Liver (tissue), 9 donors: ENCODE results near the gene ELL2. TPM values are rescaled to one million over a fixed set of nuclear protein-coding genes. Genes with fewer than 3 reads are reported as not detected.

Experiments used
- DNase-seq: peaks from one replicate; pipeline ENCODE4 v3.0.0-alpha.2; 2017; ENCODE audit warnings: low spot score
- H3K27ac ChIP-seq, 2 donors: one replicate each; pipeline ENCODE4 v1.7.0; 2013; ENCODE audit warnings: inconsistent platforms in 2 of 2, low read length in 2 of 2, control low read depth in 1 of 2, low read depth in 1 of 2, mild to moderate bottlenecking in 1 of 2
- H3K27me3 ChIP-seq, 4 donors: one replicate each; pipeline versions ENCODE4 v1.6.1 to v1.7.0; 2013; ENCODE audit warnings: low read length in 3 of 4, inconsistent platforms in 1 of 4, mild to moderate bottlenecking in 1 of 4, moderate library complexity in 1 of 4; ENCODE audit not compliant: control insufficient read depth in 4 of 4, insufficient read depth in 4 of 4
- H3K36me3 ChIP-seq, 4 donors: one replicate each; pipeline versions ENCODE4 v1.6.1 to v1.7.0; 2013; ENCODE audit warnings: low read length in 3 of 4, mild to moderate bottlenecking in 3 of 4, low read depth in 1 of 4, moderate library complexity in 1 of 4; ENCODE audit not compliant: control insufficient read depth in 4 of 4, insufficient read depth in 3 of 4
- H3K4me1 ChIP-seq, 4 donors: one replicate each; pipeline versions ENCODE4 v1.6.1 to v1.7.0; 2013; ENCODE audit warnings: low read length in 3 of 4, mild to moderate bottlenecking in 3 of 4, moderate library complexity in 1 of 4; ENCODE audit not compliant: control insufficient read depth in 4 of 4, insufficient read depth in 4 of 4
- H3K4me3 ChIP-seq, 3 donors: one replicate each; pipeline versions ENCODE4 v1.6.1 to v1.7.0; 2013; ENCODE audit warnings: low read length in 3 of 3, control low read depth in 1 of 3, low read depth in 1 of 3, mild to moderate bottlenecking in 1 of 3
- H3K9ac ChIP-seq, 2 donors: one replicate each; pipeline ENCODE4 v1.7.0; 2013; ENCODE audit warnings: low read length in 2 of 2, mild to moderate bottlenecking in 2 of 2, moderate library complexity in 2 of 2, control low read depth in 1 of 2, low read depth in 1 of 2
- H3K9me3 ChIP-seq, 4 donors: one replicate each; pipeline versions ENCODE4 v1.6.1 to v1.7.0; 2013; ENCODE audit warnings: low read length in 3 of 4; ENCODE audit not compliant: control insufficient read depth in 4 of 4
- ATF3 ChIP-seq: IDR thresholded peaks from 2 replicates; pipeline ENCODE4 v1.6.1; 2016; ENCODE audit warnings: antibody characterized with exemption
- CTCF ChIP-seq: fragments of 150-350 bp; IDR thresholded peaks from 2 replicates; pipeline ENCODE4 v1.5.1; 2017; ENCODE audit warnings: improper control_type of control experiment, low read depth, low read length; ENCODE audit not compliant: missing input control
- EGR1 ChIP-seq, 2 donors: IDR thresholded peaks; 2 replicates each; pipeline ENCODE4 v1.6.1; 2016 to 2018; ENCODE audit warnings: antibody characterized with exemption in 2 of 2, low read depth in 2 of 2
- FOXA1 ChIP-seq: IDR thresholded peaks from 2 replicates; pipeline ENCODE4 v1.6.1; 2016; ENCODE audit warnings: antibody characterized with exemption
- FOXA2 ChIP-seq: IDR thresholded peaks from 2 replicates; pipeline ENCODE4 v1.6.1; 2016; ENCODE audit warnings: antibody characterized with exemption
- GABPA ChIP-seq, 2 donors: IDR thresholded peaks in 1 of 2; conservative IDR thresholded peaks in 1 of 2; 2 replicates each; pipeline ENCODE4 v1.6.1; 2016; ENCODE audit warnings: antibody characterized with exemption in 2 of 2, mild to moderate bottlenecking in 1 of 2, moderate library complexity in 1 of 2
- HNF4A ChIP-seq, 2 donors: conservative IDR thresholded peaks; 2 replicates each; pipeline ENCODE4 v1.6.1; 2016; ENCODE audit warnings: antibody characterized with exemption in 2 of 2, mild to moderate bottlenecking in 2 of 2
- HNF4G ChIP-seq: IDR thresholded peaks from 2 replicates; pipeline ENCODE4 v1.6.1; 2016; ENCODE audit warnings: antibody characterized with exemption
- JUND ChIP-seq, 2 donors: IDR thresholded peaks; 2 replicates each; pipeline ENCODE4 v1.6.1; 2016; ENCODE audit warnings: antibody characterized with exemption in 2 of 2
- MAX ChIP-seq: IDR thresholded peaks from 2 replicates; pipeline ENCODE4 v1.6.1; 2016; ENCODE audit warnings: antibody characterized with exemption
- NR2F2 ChIP-seq: IDR thresholded peaks from 2 replicates; pipeline ENCODE4 v1.6.1; 2016; ENCODE audit warnings: antibody characterized with exemption
- RAD21 ChIP-seq, 2 donors: IDR thresholded peaks; 2 replicates each; pipeline ENCODE4 v1.6.1; 2016; ENCODE audit warnings: antibody characterized with exemption in 2 of 2, mild to moderate bottlenecking in 2 of 2
- REST ChIP-seq: IDR thresholded peaks from 2 replicates; pipeline ENCODE4 v1.6.1; 2016; ENCODE audit warnings: antibody characterized with exemption, mild to moderate bottlenecking
- RXRA ChIP-seq, 2 donors: IDR thresholded peaks; 2 replicates each; pipeline ENCODE4 v1.6.1; 2017 to 2018; ENCODE audit warnings: antibody characterized with exemption in 2 of 2, mild to moderate bottlenecking in 1 of 2
- SP1 ChIP-seq: IDR thresholded peaks from 2 replicates; pipeline ENCODE4 v1.6.1; 2018; ENCODE audit warnings: antibody characterized with exemption, mild to moderate bottlenecking
- TAF1 ChIP-seq: conservative IDR thresholded peaks from 2 replicates; pipeline ENCODE4 v1.6.1; 2016; ENCODE audit warnings: antibody characterized with exemption, mild to moderate bottlenecking
- YY1 ChIP-seq: IDR thresholded peaks from 2 replicates; pipeline ENCODE4 v1.6.1; 2016; ENCODE audit warnings: antibody characterized with exemption, mild to moderate bottlenecking
- WGBS: extraction: QIAGEN DNeasy Blood & Tissue Kit; methylation state at CpG from one replicate; pipeline ENCODE4 v1.1.7; 2013; 5-methylcytosine and 5-hydroxymethylcytosine counted together
- polyA plus RNA-seq, 2 donors: library from polyadenylated mRNA; stranded (reverse) in 1 of 2; unstranded in 1 of 2; fragments of 200-250 nt in 1 of 2; fragments of >200 nt in 1 of 2; fragmentation: Nextera tagmentation in 1 of 2; extraction: Ambion mirVana in 1 of 2; gene quantifications; one replicate each; pipeline versions ENCODE4 v1.2.1 to v1.2.3, GENCODE V29; 2013 to 2015
- total RNA-seq, 2 donors: library from RNA; depleted of rRNA; stranded (reverse); fragments of >200 nt; gene quantifications; one replicate each; pipeline ENCODE4 v1.2.3, GENCODE V29; 2014
- TF ChIP-seq, protein P1 (sequence below): IDR thresholded peaks from 2 replicates; pipeline ENCODE4 v1.6.1; 2016; ENCODE audit warnings: antibody characterized with exemption
- donor health status: healthy.
- donor health status: healthy.
- donor health status: healthy.
- donor health status: healthy.
- donor health status: healthy.

The ELL2 gene
- total and polyA plus RNA-seq, 4 donors, result 21.0 to 64.5 (median 45.9) TPM

DNA sequence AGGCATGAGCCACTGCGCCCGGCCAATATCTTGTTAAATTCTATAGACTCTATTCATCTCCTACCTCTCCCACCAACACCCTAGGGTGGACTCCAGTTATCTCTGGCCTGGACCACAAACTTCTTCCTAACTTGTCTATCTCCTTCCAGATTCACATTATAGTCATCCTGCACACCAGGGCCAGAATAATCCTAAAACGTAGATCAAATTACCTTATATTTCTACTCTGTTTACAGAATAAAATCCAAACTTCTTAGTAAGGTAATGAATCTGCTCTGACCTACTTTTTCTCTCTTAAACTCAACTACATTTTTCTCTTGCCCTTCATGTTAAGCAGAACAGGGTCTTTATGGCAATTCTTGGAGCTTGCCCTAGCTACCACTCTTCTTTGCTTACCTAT is 6.9 kb downstream of the ELL2 start:
- Histone ChIP-seq H3K9ac (no peak overlapping the region), H3K36me3 (peaks cover 4 to 10% (median 4%) of the 10 kb centered on the region in 4 donors), H3K4me1 (peaks cover 7 to 59% (median 28%) of the 10 kb centered on the region in 4 donors), H3K4me3 (no peak overlapping the region), H3K9me3 (no peaks in the 10 kb centered on the region), H3K27me3 (no peaks in the 10 kb centered on the region), H3K27ac (no peak overlapping the region)
- WGBS, result 89% methylated on average over 3 of the region's 3 CpGs
- no peak for DNase-seq
- TF ChIP-seq EGR1 (IDR thresholded peaks at IDR 0.05; ENCODE audit: low read depth in 2 of 2), result no peak
- TF ChIP-seq TAF1, result no peak
- TF ChIP-seq, protein P1, sequence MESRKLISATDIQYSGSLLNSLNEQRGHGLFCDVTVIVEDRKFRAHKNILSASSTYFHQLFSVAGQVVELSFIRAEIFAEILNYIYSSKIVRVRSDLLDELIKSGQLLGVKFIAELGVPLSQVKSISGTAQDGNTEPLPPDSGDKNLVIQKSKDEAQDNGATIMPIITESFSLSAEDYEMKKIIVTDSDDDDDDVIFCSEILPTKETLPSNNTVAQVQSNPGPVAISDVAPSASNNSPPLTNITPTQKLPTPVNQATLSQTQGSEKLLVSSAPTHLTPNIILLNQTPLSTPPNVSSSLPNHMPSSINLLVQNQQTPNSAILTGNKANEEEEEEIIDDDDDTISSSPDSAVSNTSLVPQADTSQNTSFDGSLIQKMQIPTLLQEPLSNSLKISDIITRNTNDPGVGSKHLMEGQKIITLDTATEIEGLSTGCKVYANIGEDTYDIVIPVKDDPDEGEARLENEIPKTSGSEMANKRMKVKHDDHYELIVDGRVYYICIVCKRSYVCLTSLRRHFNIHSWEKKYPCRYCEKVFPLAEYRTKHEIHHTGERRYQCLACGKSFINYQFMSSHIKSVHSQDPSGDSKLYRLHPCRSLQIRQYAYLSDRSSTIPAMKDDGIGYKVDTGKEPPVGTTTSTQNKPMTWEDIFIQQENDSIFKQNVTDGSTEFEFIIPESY, result no peak
- no peak for TF ChIP-seq YY1
- TF ChIP-seq SP1, result no peak
- no peak for TF ChIP-seq GABPA (IDR thresholded peaks at IDR 0.05 in 1 of 2, conservative IDR thresholded peaks at IDR 0.05 in 1 of 2)

DNA sequence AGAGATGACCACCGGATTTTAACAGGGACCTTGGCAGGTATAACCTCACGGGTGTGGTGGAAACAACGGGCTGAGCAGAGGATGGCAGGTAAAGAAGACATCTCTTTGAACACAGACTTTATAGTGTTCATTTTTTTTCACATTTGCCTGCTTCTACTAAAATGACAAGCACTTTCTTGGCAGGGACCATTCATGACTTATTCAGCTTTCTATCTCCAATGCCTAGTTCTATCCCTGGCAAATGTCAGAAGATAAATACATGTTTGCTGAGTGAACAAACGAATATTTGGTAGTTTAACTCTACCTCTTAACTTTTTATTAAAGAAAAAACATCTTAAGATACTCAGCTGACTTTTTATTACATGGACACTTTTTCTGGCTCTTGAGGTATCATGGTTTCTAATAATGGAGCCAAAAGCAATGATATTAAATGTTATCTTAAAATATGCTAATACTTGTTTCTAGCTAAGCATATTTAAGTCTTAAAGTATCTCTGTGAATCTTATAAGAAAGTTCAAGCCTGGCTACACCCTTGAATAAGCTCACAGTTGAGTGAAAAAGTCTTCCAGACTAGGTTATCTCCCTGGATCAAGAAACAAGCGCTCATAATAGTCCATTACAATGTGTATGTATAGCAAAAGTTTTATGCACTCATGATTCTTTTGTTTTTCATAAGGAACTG is 8.5 kb downstream of the ELL2 start:
- Histone ChIP-seq H3K9me3 (no peaks in the 10 kb centered on the region), H3K36me3 (peaks cover 4 to 10% (median 4%) of the 10 kb centered on the region in 4 donors), H3K9ac (no peak overlapping the region), H3K27me3 (no peaks in the 10 kb centered on the region), H3K4me3 (no peak overlapping the region), H3K4me1 (peaks cover 7 to 57% (median 30%) of the 10 kb centered on the region in 4 donors), H3K27ac (no peak overlapping the region)
- DNase-seq, result no peak
- no peak for TF ChIP-seq SP1
- no peak for TF ChIP-seq FOXA1
- no peak for TF ChIP-seq RXRA (IDR thresholded peaks at IDR 0.05)
- no peak for TF ChIP-seq GABPA (IDR thresholded peaks at IDR 0.05 in 1 of 2, conservative IDR thresholded peaks at IDR 0.05 in 1 of 2)
- TF ChIP-seq ATF3, result no peak
- TF ChIP-seq HNF4G, result no peak
- no peak for TF ChIP-seq JUND (IDR thresholded peaks at IDR 0.05)
- TF ChIP-seq, protein P1, result no peak
- no peak for TF ChIP-seq HNF4A (conservative IDR thresholded peaks at IDR 0.05)
- no peak for TF ChIP-seq YY1
- no peak for TF ChIP-seq MAX
- no peak for TF ChIP-seq NR2F2
- no peak for TF ChIP-seq CTCF
- TF ChIP-seq RAD21 (IDR thresholded peaks at IDR 0.05), result no peak
- TF ChIP-seq TAF1, result no peak
- TF ChIP-seq EGR1 (IDR thresholded peaks at IDR 0.05; ENCODE audit: low read depth in 2 of 2), result no peak
- TF ChIP-seq FOXA2, result no peak
- no peak for TF ChIP-seq REST
- WGBS, result 76% methylated on average over 5 of the region's 5 CpGs
